Fibroblast of skin of left biceps (primary cell): Measurements from ENCODE around the gene OST4.

ENCODE experiments used
- DNase-seq, 2 experiments: peaks; one replicate each; pipeline ENCODE4 v3.0.0-alpha.2; 2013; ENCODE audit warnings: low read depth in 2 of 2

Gene OST4

GRCh38 chr2:27093430-27094352 is 22.2 kb upstream of the OST4 start:
- DNase-seq = no peak

- DNase-seq = no peak
Measured at GRCh38 chr2:27092696-27093429, 21.4 kb upstream of the OST4 start.

GRCh38 chr2:27091746-27092695 is 20.6 kb upstream of the OST4 start:
- DNase-seq = no peak

- no peak for DNase-seq
Measured at GRCh38 chr2:27089111-27089954, 17.9 kb upstream of the OST4 start.

GRCh38 chr2:27088634-27089033 is 17.2 kb upstream of the OST4 start:
- DNase-seq = no peak

GRCh38 chr2:27087823-27088410 is 16.5 kb upstream of the OST4 start:
- no peak for DNase-seq

GRCh38 chr2:27086724-27087593 is 15.5 kb upstream of the OST4 start, which contains the start of gene KHK:
TSS of gene KHK (plus strand) at chr2:27086772. CDS start at chr2:27087260, 488 bp downstream.
- DNase-seq = no peak

- DNase-seq = peak; percentile 78 to 79
Measured at GRCh38 chr2:27086090-27086723, 14.8 kb upstream of the OST4 start.

GRCh38 chr2:27085673-27086089 is 14.2 kb upstream of the OST4 start:
- no peak for DNase-seq

- no peak for DNase-seq
Measured at GRCh38 chr2:27085062-27085672, 13.7 kb upstream of the OST4 start.

- no peak for DNase-seq
Measured at GRCh38 chr2:27084297-27085061, 13.0 kb upstream of the OST4 start.

GRCh38 chr2:27083410-27084296 is 12.2 kb upstream of the OST4 start:
- no peak for DNase-seq

- DNase-seq = no peak
Measured at GRCh38 chr2:27082773-27083409, 11.4 kb upstream of the OST4 start.

GRCh38 chr2:27081984-27082772 is 10.7 kb upstream of the OST4 start:
- no peak for DNase-seq

- DNase-seq = no peak
Measured at GRCh38 chr2:27080603-27080936, 9.1 kb upstream of the OST4 start.

GRCh38 chr2:27080140-27080469 is 8.7 kb upstream of the OST4 start:
- no peak for DNase-seq
